Suprapubic skin (tissue), 4 donors: ENCODE data around the gene CRABP1. TPM values are rescaled to one million over a fixed set of nuclear protein-coding genes. Genes with fewer than 3 reads are reported as not detected.

Experiments
- DNase-seq, 2 donors: peaks; one replicate each; pipeline ENCODE4 v3.0.0-alpha.2; 2019; ENCODE audit warnings: low spot score in 2 of 2
- H3K27ac ChIP-seq: fragments of 200-600 bp; sonication (generic); one replicate; pipeline ENCODE4 v1.5.1; 2019
- H3K27me3 ChIP-seq: fragments of 200-600 bp; sonication (generic); one replicate; pipeline ENCODE4 v1.5.1; 2019
- H3K36me3 ChIP-seq: fragments of 200-600 bp; sonication (generic); one replicate; pipeline ENCODE4 v1.5.1; 2019
- H3K4me1 ChIP-seq: fragments of 200-600 bp; sonication (generic); one replicate; pipeline ENCODE4 v1.5.1; 2019
- H3K4me3 ChIP-seq: fragments of 200-600 bp; sonication (generic); one replicate; pipeline ENCODE4 v1.5.1; 2019; ENCODE audit warnings: mild to moderate bottlenecking
- H3K9me3 ChIP-seq: fragments of 200-600 bp; sonication (generic); one replicate; pipeline ENCODE4 v1.5.1; 2019
- EP300 ChIP-seq: sonication (generic); formaldehyde crosslinking; IDR thresholded peaks from one replicate; pipeline ENCODE4 v1.6.1; 2017; ENCODE audit warnings: antibody characterized with exemption
- POLR2A ChIP-seq, 2 donors: fragments of 450-650 bp; IDR thresholded peaks; one replicate each; pipeline ENCODE4 v1.6.1; 2017; ENCODE audit warnings: antibody characterized with exemption in 2 of 2, mild to moderate bottlenecking in 2 of 2, moderate library complexity in 2 of 2
- POLR2AphosphoS5 ChIP-seq, 3 donors: sonication (generic); formaldehyde crosslinking; IDR thresholded peaks; one replicate each; pipeline ENCODE4 v1.6.1; 2017; ENCODE audit warnings: antibody characterized with exemption in 3 of 3
- WGBS: methylation state at CpG from one replicate; pipeline ENCODE4 v1.1.5; 2018; 5-methylcytosine and 5-hydroxymethylcytosine counted together
- total RNA-seq, 4 donors: library from RNA; depleted of rRNA; stranded (reverse); fragments of >200 nt; gene quantifications; one replicate each; pipeline ENCODE4 v1.1.0, GENCODE V29; 2016
- TF ChIP-seq, protein P1 (sequence below), 2 donors: fragments of 200-600 bp in 1 of 2; fragments of 450-650 bp in 1 of 2; sonication (generic) in 1 of 2; IDR thresholded peaks; one replicate each; pipeline ENCODE4 v1.5.1; 2016 to 2019; ENCODE audit warnings: antibody characterized with exemption in 2 of 2, mild to moderate bottlenecking in 1 of 2, moderate library complexity in 1 of 2

The CRABP1 gene
- total RNA-seq, 4 donors from 2014 or later: 2.6 to 8.7 (median 8.5) TPM; not detected in 1

DNA sequence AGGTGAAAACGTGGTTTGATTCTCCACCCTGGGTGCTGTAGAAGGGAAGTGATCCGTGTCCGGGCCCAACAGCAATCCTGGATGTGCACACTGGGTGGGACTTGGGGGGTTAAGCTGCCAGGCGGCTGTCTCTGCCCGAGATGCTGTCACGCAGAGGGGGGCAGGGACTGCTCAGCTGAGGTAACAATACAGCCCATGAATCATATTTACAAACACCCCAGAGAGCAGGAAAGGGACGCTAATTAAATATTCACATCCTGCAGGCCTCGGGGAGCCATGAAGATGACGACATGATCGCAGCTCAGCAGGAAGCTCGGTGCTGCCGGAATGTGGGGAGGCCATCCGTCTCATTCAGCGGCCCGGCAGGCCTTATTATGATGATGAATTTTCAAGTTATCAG is 17.9 kb upstream of the CRABP1 start:
- DNase-seq: no peak
- Histone ChIP-seq H3K4me1 (no peaks in the 10 kb centered on the region), H3K27ac (no peak overlapping the region), H3K9me3 (no peaks in the 10 kb centered on the region), H3K36me3 (no peaks in the 10 kb centered on the region), H3K4me3 (no peak overlapping the region), H3K27me3 (no peaks in the 10 kb centered on the region)
- no peak for TF ChIP-seq POLR2AphosphoS5 (IDR thresholded peaks at IDR 0.05)
- TF ChIP-seq, protein P1, sequence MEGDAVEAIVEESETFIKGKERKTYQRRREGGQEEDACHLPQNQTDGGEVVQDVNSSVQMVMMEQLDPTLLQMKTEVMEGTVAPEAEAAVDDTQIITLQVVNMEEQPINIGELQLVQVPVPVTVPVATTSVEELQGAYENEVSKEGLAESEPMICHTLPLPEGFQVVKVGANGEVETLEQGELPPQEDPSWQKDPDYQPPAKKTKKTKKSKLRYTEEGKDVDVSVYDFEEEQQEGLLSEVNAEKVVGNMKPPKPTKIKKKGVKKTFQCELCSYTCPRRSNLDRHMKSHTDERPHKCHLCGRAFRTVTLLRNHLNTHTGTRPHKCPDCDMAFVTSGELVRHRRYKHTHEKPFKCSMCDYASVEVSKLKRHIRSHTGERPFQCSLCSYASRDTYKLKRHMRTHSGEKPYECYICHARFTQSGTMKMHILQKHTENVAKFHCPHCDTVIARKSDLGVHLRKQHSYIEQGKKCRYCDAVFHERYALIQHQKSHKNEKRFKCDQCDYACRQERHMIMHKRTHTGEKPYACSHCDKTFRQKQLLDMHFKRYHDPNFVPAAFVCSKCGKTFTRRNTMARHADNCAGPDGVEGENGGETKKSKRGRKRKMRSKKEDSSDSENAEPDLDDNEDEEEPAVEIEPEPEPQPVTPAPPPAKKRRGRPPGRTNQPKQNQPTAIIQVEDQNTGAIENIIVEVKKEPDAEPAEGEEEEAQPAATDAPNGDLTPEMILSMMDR (IDR thresholded peaks at IDR 0.05): no peak
- TF ChIP-seq EP300: no peak
- TF ChIP-seq POLR2A (IDR thresholded peaks at IDR 0.05): no peak
- 73% methylated on average over 12 of the region's 15 CpGs for WGBS

DNA sequence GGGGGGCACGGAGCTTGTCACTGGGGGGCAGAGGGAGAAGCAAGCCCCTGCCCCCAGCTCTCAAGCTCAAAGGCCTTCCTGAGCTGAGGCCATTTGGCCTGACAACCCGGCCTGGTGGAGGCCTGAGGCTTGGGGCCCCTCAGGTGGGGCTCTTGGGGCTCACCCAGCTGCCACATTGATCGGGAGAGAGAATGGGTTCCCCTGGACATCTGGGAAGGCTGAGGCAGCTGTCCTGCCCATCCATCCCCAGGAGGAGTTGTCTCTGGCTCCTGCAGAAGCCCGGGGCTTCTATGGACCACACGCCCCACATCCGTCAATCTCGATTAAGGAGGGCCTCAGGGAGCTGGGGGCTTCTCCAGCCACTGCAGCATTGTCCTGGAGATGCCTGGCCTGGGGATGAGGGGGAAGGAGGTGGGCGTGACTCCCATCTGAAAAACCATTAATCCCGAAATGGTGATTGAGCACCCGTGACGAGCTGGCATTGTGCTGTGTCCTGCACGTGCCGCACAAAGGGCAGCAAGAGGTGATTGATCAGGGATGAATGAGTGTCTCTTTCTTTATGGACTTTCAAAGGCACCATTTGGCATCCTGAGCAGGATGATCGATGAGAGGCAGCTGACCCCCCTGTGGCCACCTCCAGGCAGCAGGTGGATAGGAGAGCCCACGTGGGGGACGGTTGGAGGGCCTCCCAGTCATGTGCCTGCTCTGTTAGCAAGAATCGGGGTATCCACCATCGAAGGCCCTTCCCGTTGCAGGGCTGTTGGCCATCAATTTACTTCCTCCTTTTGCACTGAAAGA is 17.2 kb upstream of the CRABP1 start:
- TF ChIP-seq, protein P1 (IDR thresholded peaks at IDR 0.05): no peak
- TF ChIP-seq POLR2AphosphoS5 (IDR thresholded peaks at IDR 0.05) (no peak), POLR2A (IDR thresholded peaks at IDR 0.05) (no peak), EP300 (no peak)
- Histone ChIP-seq H3K27me3 (no peaks in the 10 kb centered on the region), H3K9me3 (no peaks in the 10 kb centered on the region), H3K4me3 (no peak overlapping the region), H3K36me3 (no peaks in the 10 kb centered on the region), H3K4me1 (no peaks in the 10 kb centered on the region), H3K27ac (no peak overlapping the region)
- no peak for DNase-seq
- 88% methylated on average over 15 of the region's 19 CpGs for WGBS

DNA sequence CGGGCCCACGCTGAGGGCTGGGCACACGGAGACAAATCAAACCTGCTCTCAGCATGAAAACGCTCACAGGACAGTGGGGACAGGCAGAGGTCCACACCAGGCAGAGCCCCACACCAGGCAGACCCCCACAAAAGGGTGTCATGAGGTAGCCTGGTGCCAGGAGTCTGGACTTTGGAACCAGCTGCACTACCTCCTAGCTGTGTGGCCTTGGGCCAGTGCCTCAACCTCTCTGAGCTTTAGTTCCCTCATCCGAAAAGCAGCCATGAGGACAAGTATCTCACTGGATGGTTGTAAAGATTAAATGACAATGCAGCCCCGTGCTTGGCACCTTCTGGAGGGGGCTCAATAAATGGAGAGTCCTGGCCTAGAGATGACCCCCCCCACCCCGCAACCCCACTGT is 16.5 kb upstream of the CRABP1 start:
- Histone ChIP-seq H3K27me3 (no peaks in the 10 kb centered on the region), H3K9me3 (no peaks in the 10 kb centered on the region), H3K27ac (no peak overlapping the region), H3K36me3 (no peaks in the 10 kb centered on the region), H3K4me1 (no peaks in the 10 kb centered on the region), H3K4me3 (no peak overlapping the region)
- TF ChIP-seq, protein P1 (IDR thresholded peaks at IDR 0.05): no peak
- TF ChIP-seq POLR2AphosphoS5 (IDR thresholded peaks at IDR 0.05) (no peak), POLR2A (IDR thresholded peaks at IDR 0.05) (no peak), EP300 (no peak)
- WGBS: 100% methylated on average over 6 of the region's 7 CpGs
- no peak for DNase-seq

DNA sequence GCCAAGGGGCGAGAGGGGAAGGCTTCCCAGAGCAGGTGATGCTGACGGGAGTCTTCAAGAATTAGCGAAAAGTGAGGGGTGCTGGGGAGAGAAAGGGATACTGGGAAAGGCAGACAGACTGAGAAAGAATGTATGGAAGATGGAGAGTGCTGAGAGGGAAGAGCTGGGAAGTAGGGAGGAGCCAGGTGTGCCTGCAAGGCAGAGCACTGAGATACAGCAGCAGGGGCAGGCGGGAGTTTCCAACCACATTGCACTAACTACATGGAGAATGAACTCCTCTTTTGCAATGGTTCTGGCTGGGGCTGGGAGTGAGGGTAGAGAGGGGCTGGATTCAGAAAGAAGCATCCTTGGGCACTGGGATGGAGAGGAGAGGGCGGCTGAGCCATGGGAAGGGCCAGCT is 16.0 kb upstream of the CRABP1 start:
- no peaks in the 10 kb centered on the region for H3K36me3 ChIP-seq
- TF ChIP-seq, protein P1 (IDR thresholded peaks at IDR 0.05): no peak
- TF ChIP-seq POLR2A (IDR thresholded peaks at IDR 0.05) (no peak), POLR2AphosphoS5 (IDR thresholded peaks at IDR 0.05) (no peak), EP300 (no peak)
- H3K9me3 ChIP-seq: no peaks in the 10 kb centered on the region
- no peak overlapping the region for H3K27ac ChIP-seq
- no peak for DNase-seq
- H3K27me3 ChIP-seq: no peaks in the 10 kb centered on the region
- H3K4me1 ChIP-seq: no peaks in the 10 kb centered on the region
- 94% methylated on average over 5 of the region's 5 CpGs for WGBS
- H3K4me3 ChIP-seq: no peak overlapping the region

DNA sequence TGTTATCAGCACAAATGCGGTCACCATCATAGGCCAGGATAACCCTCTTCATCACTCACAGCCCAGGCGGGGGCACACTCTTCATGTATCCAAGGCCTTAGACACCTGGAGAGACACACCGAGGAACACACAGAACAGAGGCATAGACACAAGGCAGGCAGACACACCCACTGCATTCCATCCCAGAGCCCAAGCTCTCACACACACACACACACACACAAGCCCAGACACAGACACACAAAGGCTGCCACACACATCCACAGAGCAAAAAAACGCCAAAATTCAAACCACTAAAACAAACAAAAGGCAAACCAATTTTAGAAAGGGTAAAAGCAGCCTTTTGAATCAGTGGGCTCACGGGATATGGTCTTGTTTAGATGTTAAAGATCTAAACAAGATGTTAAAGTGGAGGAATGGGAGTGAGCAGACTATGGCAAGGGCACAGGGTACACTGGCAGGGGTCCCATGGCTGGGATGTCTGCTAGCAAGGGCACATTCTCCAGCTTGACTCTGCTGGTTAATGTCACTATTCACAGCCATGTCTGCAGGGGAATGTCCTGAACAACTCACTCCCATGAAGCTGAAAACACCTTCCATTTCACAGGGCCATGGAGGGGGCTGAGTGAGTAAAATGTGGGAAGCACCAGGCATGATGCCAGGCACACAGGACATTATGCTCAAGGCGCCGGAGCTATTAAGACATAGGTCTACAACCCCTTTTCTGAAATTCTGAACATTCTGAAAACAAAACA is 14.9 kb upstream of the CRABP1 start:
- no peak for DNase-seq
- TF ChIP-seq POLR2A (IDR thresholded peaks at IDR 0.05): no peak
- TF ChIP-seq, protein P1 (IDR thresholded peaks at IDR 0.05): no peak
- TF ChIP-seq EP300: no peak
- TF ChIP-seq POLR2AphosphoS5 (IDR thresholded peaks at IDR 0.05): no peak
- 68% methylated on average over 7 of the region's 7 CpGs for WGBS
- H3K27ac ChIP-seq: no peak overlapping the region
- H3K27me3 ChIP-seq: no peaks in the 10 kb centered on the region
- no peaks in the 10 kb centered on the region for H3K9me3 ChIP-seq
- H3K4me3 ChIP-seq: no peak overlapping the region
- no peaks in the 10 kb centered on the region for H3K4me1 ChIP-seq
- no peaks in the 10 kb centered on the region for H3K36me3 ChIP-seq
